ENCODE results near the gene ZNF205. TPM values are rescaled to one million over a fixed set of nuclear protein-coding genes. Genes with fewer than 3 reads are reported as not detected.

ZNF205 gene
- total and polyA plus RNA-seq, 2 of the 13 experiments (the other 11 are each of a cell fraction or from before 2014, with no cell fraction given), result 5.8 to 10.2 TPM

DNA sequence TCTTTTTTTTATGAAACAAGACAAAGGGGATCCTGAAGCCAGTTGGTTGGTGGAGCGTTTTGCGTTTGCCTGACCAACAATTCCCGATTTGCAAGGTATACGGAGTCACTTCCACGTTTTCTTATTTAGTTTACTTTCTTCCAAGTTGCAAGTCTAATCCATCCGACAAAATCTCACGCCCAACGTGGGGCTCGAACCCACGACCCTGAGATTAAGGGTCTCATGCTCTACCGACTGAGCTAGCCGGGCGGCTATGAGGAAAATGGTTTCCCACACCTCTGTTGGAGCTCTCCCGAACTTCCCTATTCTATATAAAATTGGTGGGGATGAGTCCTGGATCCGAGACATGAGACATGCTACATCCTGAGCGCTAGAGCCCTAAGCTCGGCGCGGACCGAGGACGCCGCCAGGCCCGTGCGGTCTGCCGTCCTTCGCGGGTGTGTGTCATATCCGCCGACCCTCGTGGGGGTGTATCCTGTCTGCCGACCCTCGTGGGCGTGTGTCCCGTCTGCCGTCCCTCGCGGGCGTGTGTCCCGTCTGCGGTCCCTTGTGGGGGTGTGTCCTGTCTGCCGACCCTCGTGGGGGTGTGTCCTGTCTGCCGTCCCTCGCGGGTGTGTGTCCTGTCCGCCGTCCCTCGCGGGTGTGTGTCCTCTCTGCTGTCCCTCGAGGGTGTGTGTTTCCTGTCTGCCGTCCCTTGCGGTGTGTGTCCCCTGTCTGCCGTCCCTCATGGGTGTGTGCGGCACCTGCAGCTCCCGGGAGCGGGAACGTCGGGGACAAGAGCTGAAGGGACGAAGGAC lies 45.0 kb downstream of the ZNF205 start (continued):
- TF ChIP-seq, protein P1, sequence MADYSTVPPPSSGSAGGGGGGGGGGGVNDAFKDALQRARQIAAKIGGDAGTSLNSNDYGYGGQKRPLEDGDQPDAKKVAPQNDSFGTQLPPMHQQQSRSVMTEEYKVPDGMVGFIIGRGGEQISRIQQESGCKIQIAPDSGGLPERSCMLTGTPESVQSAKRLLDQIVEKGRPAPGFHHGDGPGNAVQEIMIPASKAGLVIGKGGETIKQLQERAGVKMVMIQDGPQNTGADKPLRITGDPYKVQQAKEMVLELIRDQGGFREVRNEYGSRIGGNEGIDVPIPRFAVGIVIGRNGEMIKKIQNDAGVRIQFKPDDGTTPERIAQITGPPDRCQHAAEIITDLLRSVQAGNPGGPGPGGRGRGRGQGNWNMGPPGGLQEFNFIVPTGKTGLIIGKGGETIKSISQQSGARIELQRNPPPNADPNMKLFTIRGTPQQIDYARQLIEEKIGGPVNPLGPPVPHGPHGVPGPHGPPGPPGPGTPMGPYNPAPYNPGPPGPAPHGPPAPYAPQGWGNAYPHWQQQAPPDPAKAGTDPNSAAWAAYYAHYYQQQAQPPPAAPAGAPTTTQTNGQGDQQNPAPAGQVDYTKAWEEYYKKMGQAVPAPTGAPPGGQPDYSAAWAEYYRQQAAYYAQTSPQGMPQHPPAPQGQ (CRISPR knock-in tag; IDR thresholded peaks at IDR 0.05; ENCODE audit: borderline replicate concordance), result no peak
- 0 out of 2 replicates have a peak, but pooled peaks have one; percentile 32 for TF ChIP-seq ZNF350 (CRISPR knock-in tag; IDR thresholded peaks at IDR 0.05; ENCODE audit: borderline replicate concordance, low read depth)
- TF ChIP-seq ZNF501 (CRISPR knock-in tag; IDR thresholded peaks at IDR 0.05), result peak; percentile 77
- TF ChIP-seq EP300 (IDR thresholded peaks at IDR 0.05; ENCODE audit: low read depth in 2 of 2, low read length in 2 of 2), result 0 out of 4 replicates have a peak, but pooled peaks of 1 of the 2 experiments have one; percentile 5
- TF ChIP-seq EP300 (CRISPR knock-in tag; IDR thresholded peaks at IDR 0.05; ENCODE audit: borderline replicate concordance), result no peak
- TF ChIP-seq, protein P2, sequence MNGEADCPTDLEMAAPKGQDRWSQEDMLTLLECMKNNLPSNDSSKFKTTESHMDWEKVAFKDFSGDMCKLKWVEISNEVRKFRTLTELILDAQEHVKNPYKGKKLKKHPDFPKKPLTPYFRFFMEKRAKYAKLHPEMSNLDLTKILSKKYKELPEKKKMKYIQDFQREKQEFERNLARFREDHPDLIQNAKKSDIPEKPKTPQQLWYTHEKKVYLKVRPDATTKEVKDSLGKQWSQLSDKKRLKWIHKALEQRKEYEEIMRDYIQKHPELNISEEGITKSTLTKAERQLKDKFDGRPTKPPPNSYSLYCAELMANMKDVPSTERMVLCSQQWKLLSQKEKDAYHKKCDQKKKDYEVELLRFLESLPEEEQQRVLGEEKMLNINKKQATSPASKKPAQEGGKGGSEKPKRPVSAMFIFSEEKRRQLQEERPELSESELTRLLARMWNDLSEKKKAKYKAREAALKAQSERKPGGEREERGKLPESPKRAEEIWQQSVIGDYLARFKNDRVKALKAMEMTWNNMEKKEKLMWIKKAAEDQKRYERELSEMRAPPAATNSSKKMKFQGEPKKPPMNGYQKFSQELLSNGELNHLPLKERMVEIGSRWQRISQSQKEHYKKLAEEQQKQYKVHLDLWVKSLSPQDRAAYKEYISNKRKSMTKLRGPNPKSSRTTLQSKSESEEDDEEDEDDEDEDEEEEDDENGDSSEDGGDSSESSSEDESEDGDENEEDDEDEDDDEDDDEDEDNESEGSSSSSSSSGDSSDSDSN (CRISPR knock-in tag; IDR thresholded peaks at IDR 0.05), result peak; percentile 13
- TF ChIP-seq SRSF4 (IDR thresholded peaks at IDR 0.05; ENCODE audit: low read depth, low read length, poor library complexity, severe bottlenecking), result no peak
- TF ChIP-seq, protein P3, sequence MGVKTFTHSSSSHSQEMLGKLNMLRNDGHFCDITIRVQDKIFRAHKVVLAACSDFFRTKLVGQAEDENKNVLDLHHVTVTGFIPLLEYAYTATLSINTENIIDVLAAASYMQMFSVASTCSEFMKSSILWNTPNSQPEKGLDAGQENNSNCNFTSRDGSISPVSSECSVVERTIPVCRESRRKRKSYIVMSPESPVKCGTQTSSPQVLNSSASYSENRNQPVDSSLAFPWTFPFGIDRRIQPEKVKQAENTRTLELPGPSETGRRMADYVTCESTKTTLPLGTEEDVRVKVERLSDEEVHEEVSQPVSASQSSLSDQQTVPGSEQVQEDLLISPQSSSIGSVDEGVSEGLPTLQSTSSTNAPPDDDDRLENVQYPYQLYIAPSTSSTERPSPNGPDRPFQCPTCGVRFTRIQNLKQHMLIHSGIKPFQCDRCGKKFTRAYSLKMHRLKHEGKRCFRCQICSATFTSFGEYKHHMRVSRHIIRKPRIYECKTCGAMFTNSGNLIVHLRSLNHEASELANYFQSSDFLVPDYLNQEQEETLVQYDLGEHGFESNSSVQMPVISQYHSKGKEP (CRISPR knock-in tag; IDR thresholded peaks at IDR 0.05), result no peak
- TF ChIP-seq KAT7 (CRISPR knock-in tag; IDR thresholded peaks at IDR 0.05; ENCODE audit: borderline replicate concordance), result 0 out of 2 replicates have a peak, but pooled peaks have one; percentile 14
- TF ChIP-seq ZSCAN31 (CRISPR knock-in tag; IDR thresholded peaks at IDR 0.05; ENCODE audit: low read depth), result 0 out of 2 replicates have a peak, but pooled peaks have one; percentile 24
- TF ChIP-seq RARG (CRISPR knock-in tag; IDR thresholded peaks at IDR 0.05; ENCODE audit: low read depth), result no peak
- TF ChIP-seq, protein P4, sequence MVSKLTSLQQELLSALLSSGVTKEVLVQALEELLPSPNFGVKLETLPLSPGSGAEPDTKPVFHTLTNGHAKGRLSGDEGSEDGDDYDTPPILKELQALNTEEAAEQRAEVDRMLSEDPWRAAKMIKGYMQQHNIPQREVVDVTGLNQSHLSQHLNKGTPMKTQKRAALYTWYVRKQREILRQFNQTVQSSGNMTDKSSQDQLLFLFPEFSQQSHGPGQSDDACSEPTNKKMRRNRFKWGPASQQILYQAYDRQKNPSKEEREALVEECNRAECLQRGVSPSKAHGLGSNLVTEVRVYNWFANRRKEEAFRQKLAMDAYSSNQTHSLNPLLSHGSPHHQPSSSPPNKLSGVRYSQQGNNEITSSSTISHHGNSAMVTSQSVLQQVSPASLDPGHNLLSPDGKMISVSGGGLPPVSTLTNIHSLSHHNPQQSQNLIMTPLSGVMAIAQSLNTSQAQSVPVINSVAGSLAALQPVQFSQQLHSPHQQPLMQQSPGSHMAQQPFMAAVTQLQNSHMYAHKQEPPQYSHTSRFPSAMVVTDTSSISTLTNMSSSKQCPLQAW (CRISPR knock-in tag; IDR thresholded peaks at IDR 0.05), result peak; percentile 50; the same call in 1 of the 2 replicates
- TF ChIP-seq ZNF224 (CRISPR knock-in tag; IDR thresholded peaks at IDR 0.05), result 0 out of 2 replicates have a peak, but pooled peaks have one; percentile 64
- TF ChIP-seq, protein P5, sequence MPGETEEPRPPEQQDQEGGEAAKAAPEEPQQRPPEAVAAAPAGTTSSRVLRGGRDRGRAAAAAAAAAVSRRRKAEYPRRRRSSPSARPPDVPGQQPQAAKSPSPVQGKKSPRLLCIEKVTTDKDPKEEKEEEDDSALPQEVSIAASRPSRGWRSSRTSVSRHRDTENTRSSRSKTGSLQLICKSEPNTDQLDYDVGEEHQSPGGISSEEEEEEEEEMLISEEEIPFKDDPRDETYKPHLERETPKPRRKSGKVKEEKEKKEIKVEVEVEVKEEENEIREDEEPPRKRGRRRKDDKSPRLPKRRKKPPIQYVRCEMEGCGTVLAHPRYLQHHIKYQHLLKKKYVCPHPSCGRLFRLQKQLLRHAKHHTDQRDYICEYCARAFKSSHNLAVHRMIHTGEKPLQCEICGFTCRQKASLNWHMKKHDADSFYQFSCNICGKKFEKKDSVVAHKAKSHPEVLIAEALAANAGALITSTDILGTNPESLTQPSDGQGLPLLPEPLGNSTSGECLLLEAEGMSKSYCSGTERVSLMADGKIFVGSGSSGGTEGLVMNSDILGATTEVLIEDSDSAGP (CRISPR knock-in tag; IDR thresholded peaks at IDR 0.05; ENCODE audit: borderline replicate concordance), result no peak; the same call in 1 of the 2 replicates

Data from HepG2 (cell line).